HFF-Myc (cell line): Measurements from ENCODE around the gene TRABD2A.
A peak's percentile ranks its signal among the peaks of the same experiment; 100 is the strongest.
"Not testable (repeated sequence)": the region's sequence is repeated elsewhere in the genome, so short reads cannot be mapped to it uniquely, and the experiment has no call there.

Experiments used
- DNase-seq: peaks from one replicate; pipeline ENCODE4 v3.0.0-alpha.2; 2011; ENCODE audit warnings: low read depth; ENCODE audit errors: extremely low read depth
- H3K4me3 ChIP-seq: replicated peaks from 2 replicates; pipeline ENCODE4 v1.5.1; 2011; ENCODE audit warnings: low read depth, mild to moderate bottlenecking, control low read depth, low read length
- CTCF ChIP-seq: IDR thresholded peaks from 2 replicates; pipeline ENCODE4 v1.5.1; 2012; ENCODE audit warnings: mild to moderate bottlenecking, low read depth, low read length, control low read depth; ENCODE audit errors: missing control alignments

The TRABD2A gene

GRCh38 chr2:84923009-84923408 is 42.1 kb upstream of the TRABD2A start:
- no peak for TF ChIP-seq CTCF
- H3K4me3 ChIP-seq: no peak overlapping the region
- no peak for DNase-seq

- TF ChIP-seq CTCF: no peak
- H3K4me3 ChIP-seq: peak overlapping the region; percentile 24
- DNase-seq: peak; percentile 98
Observed at GRCh38 chr2:84919885-84920580, 39.1 kb upstream of the TRABD2A start.

GRCh38 chr2:84918430-84918829 is 37.5 kb upstream of the TRABD2A start:
- no peak overlapping the region for H3K4me3 ChIP-seq
- TF ChIP-seq CTCF: no peak
- DNase-seq: no peak

GRCh38 chr2:84917821-84918220 is 36.9 kb upstream of the TRABD2A start:
- H3K4me3 ChIP-seq, DNase-seq: not testable (repeated sequence)

GRCh38 chr2:84915675-84916074 is 34.8 kb upstream of the TRABD2A start:
- not testable (repeated sequence) for H3K4me3 ChIP-seq, DNase-seq

GRCh38 chr2:84914334-84914733 is 33.5 kb upstream of the TRABD2A start:
- H3K4me3 ChIP-seq: no peak overlapping the region
- TF ChIP-seq CTCF: no peak
- no peak for DNase-seq

GRCh38 chr2:84912984-84913383 is 32.1 kb upstream of the TRABD2A start:
- no peak for DNase-seq
- TF ChIP-seq CTCF: no peak
- no peak overlapping the region for H3K4me3 ChIP-seq

GRCh38 chr2:84911135-84911678 is 30.3 kb upstream of the TRABD2A start:
- no peak for DNase-seq
- no peak overlapping the region for H3K4me3 ChIP-seq
- no peak for TF ChIP-seq CTCF
